WTC11 (cell line): ENCODE measurements around the gene MYOD1. TPM values are rescaled to one million over a fixed set of nuclear protein-coding genes. Genes with fewer than 3 reads are reported as not detected.

ENCODE experiments used
- ATAC-seq: fragments of 200-7000 bp; cut with Tn5 transposase; 2 replicates; pipeline ENCODE4 v1.10.0; 2021; ENCODE audit warnings: mild to moderate bottlenecking, moderate library complexity
- CTCF ChIA-PET: fragments of 300-600 bp; sonication (Branson Sonifier 250); formaldehyde crosslinking; loops from one replicate; lab custom pipeline; 2021; ENCODE audit warnings: antibody characterized with exemption; lab: Charles Lee
- POLR2A ChIA-PET: fragments of 350-600 bp; sonication (Branson Sonifier 250); formaldehyde crosslinking; loops from one replicate; lab custom pipeline; 2021; ENCODE audit warnings: antibody characterized with exemption; lab: Charles Lee
- DNase-seq: peaks from one replicate; pipeline ENCODE4 v3.0.0; 2021; ENCODE audit warnings: low spot score
- H3K27ac Mint-ChIP-seq: 2 replicates; pipeline ENCODE4 v1.8.0; 2021; ENCODE audit warnings: mixed read lengths
- H3K27me3 Mint-ChIP-seq: 2 replicates; pipeline ENCODE4 v1.8.0; 2021; ENCODE audit warnings: low read depth, mild to moderate bottlenecking, moderate library complexity, mixed read lengths
- H3K36me3 Mint-ChIP-seq: 2 replicates; pipeline ENCODE4 v1.8.0; 2021; ENCODE audit warnings: mixed read lengths
- H3K4me1 Mint-ChIP-seq: 2 replicates; pipeline ENCODE4 v1.8.0; 2022; ENCODE audit warnings: mixed read lengths
- H3K4me3 Mint-ChIP-seq: 2 replicates; pipeline ENCODE4 v1.8.0; 2021; ENCODE audit warnings: mild to moderate bottlenecking, moderate library complexity, mixed read lengths
- H3K9me3 Mint-ChIP-seq: 2 replicates; pipeline ENCODE4 v1.8.0; 2021; ENCODE audit warnings: mixed read lengths
- NFYB ChIP-seq: sonication (generic); formaldehyde crosslinking; conservative IDR thresholded peaks from 2 replicates; pipeline ENCODE4 v1.8.0; 2022; ENCODE audit warnings: low read depth, missing genetic modification reagents
- ZBTB21 ChIP-seq: sonication (generic); formaldehyde crosslinking; IDR thresholded peaks from 2 replicates; pipeline ENCODE4 v1.8.1; 2023; ENCODE audit warnings: mild to moderate bottlenecking, missing genetic modification reagents, borderline replicate concordance
- ZNF423 ChIP-seq: fragments of 250-450 bp; sonication (Bioruptor Pico); IDR thresholded peaks from 2 replicates; pipeline ENCODE4 v2.1.2; 2022; ENCODE audit warnings: mild to moderate bottlenecking, moderate library complexity
- total RNA-seq: library from RNA; stranded (reverse); gene quantifications from 3 replicates; pipeline ENCODE4 v1.2.3, GENCODE V29; 2021
- TF ChIP-seq, protein P1 (sequence below): sonication (generic); formaldehyde crosslinking; IDR thresholded peaks from 2 replicates; pipeline ENCODE4 v1.8.1; 2022; ENCODE audit warnings: missing genetic modification reagents, borderline replicate concordance
- TF ChIP-seq, protein P2 (sequence below): fragments of 250-450 bp; sonication (Bioruptor Pico); IDR thresholded peaks from 2 replicates; pipeline ENCODE4 v1.9.0; 2021; ENCODE audit warnings: mild to moderate bottlenecking, borderline replicate concordance
- TF ChIP-seq, protein P3 (sequence below): sonication (generic); formaldehyde crosslinking; IDR thresholded peaks from 2 replicates; pipeline ENCODE4 v1.8.0; 2023; ENCODE audit warnings: missing genetic modification reagents
- TF ChIP-seq, protein P4 (sequence below): fragments of 200-600 bp; IDR thresholded peaks from 2 replicates; pipeline ENCODE4 v1.8.0; 2022; ENCODE audit warnings: antibody characterized with exemption
- TF ChIP-seq, protein P5 (sequence below): sonication (generic); formaldehyde crosslinking; IDR thresholded peaks from 2 replicates; pipeline ENCODE4 v1.8.0; 2022; ENCODE audit warnings: mild to moderate bottlenecking, missing genetic modification reagents

Gene MYOD1
- total RNA-seq, 1 experiment from 2014 or later = not detected

DNA sequence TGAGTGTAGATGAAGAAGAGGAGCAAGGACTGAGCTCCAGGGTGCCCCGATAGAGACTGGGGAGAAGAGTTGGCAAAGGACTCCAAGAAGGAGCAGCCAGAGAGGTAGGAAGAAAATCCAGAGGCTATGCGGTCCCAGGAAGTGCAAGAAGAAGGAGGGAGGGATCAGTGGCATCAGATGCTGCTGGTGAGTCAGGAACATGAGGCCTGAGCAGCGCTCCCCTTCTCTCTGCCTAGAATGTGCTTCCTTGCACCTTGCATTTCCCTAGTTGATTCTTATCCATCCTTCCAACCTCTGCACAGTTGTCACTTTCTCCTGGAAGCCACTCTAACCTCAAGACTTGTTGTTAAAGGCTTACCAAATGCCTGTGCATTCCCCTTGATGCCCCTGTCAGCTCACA is 36.5 kb downstream of the MYOD1 start (continued):
- TF ChIP-seq, protein P1, sequence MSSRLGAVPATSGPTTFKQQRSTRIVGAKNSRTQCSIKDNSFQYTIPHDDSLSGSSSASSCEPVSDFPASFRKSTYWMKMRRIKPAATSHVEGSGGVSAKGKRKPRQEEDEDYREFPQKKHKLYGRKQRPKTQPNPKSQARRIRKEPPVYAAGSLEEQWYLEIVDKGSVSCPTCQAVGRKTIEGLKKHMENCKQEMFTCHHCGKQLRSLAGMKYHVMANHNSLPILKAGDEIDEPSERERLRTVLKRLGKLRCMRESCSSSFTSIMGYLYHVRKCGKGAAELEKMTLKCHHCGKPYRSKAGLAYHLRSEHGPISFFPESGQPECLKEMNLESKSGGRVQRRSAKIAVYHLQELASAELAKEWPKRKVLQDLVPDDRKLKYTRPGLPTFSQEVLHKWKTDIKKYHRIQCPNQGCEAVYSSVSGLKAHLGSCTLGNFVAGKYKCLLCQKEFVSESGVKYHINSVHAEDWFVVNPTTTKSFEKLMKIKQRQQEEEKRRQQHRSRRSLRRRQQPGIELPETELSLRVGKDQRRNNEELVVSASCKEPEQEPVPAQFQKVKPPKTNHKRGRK (CRISPR knock-in tag) = no peak
- TF ChIP-seq NFYB (no peak), ZBTB21 (CRISPR knock-in tag) (no peak)
- TF ChIP-seq, protein P2, sequence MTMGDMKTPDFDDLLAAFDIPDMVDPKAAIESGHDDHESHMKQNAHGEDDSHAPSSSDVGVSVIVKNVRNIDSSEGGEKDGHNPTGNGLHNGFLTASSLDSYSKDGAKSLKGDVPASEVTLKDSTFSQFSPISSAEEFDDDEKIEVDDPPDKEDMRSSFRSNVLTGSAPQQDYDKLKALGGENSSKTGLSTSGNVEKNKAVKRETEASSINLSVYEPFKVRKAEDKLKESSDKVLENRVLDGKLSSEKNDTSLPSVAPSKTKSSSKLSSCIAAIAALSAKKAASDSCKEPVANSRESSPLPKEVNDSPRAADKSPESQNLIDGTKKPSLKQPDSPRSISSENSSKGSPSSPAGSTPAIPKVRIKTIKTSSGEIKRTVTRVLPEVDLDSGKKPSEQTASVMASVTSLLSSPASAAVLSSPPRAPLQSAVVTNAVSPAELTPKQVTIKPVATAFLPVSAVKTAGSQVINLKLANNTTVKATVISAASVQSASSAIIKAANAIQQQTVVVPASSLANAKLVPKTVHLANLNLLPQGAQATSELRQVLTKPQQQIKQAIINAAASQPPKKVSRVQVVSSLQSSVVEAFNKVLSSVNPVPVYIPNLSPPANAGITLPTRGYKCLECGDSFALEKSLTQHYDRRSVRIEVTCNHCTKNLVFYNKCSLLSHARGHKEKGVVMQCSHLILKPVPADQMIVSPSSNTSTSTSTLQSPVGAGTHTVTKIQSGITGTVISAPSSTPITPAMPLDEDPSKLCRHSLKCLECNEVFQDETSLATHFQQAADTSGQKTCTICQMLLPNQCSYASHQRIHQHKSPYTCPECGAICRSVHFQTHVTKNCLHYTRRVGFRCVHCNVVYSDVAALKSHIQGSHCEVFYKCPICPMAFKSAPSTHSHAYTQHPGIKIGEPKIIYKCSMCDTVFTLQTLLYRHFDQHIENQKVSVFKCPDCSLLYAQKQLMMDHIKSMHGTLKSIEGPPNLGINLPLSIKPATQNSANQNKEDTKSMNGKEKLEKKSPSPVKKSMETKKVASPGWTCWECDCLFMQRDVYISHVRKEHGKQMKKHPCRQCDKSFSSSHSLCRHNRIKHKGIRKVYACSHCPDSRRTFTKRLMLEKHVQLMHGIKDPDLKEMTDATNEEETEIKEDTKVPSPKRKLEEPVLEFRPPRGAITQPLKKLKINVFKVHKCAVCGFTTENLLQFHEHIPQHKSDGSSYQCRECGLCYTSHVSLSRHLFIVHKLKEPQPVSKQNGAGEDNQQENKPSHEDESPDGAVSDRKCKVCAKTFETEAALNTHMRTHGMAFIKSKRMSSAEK (CRISPR knock-in tag) = no peak
- TF ChIP-seq, protein P3, sequence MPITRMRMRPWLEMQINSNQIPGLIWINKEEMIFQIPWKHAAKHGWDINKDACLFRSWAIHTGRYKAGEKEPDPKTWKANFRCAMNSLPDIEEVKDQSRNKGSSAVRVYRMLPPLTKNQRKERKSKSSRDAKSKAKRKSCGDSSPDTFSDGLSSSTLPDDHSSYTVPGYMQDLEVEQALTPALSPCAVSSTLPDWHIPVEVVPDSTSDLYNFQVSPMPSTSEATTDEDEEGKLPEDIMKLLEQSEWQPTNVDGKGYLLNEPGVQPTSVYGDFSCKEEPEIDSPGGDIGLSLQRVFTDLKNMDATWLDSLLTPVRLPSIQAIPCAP (CRISPR knock-in tag) = no peak
- TF ChIP-seq, all 79 proteins: peak for 0

DNA sequence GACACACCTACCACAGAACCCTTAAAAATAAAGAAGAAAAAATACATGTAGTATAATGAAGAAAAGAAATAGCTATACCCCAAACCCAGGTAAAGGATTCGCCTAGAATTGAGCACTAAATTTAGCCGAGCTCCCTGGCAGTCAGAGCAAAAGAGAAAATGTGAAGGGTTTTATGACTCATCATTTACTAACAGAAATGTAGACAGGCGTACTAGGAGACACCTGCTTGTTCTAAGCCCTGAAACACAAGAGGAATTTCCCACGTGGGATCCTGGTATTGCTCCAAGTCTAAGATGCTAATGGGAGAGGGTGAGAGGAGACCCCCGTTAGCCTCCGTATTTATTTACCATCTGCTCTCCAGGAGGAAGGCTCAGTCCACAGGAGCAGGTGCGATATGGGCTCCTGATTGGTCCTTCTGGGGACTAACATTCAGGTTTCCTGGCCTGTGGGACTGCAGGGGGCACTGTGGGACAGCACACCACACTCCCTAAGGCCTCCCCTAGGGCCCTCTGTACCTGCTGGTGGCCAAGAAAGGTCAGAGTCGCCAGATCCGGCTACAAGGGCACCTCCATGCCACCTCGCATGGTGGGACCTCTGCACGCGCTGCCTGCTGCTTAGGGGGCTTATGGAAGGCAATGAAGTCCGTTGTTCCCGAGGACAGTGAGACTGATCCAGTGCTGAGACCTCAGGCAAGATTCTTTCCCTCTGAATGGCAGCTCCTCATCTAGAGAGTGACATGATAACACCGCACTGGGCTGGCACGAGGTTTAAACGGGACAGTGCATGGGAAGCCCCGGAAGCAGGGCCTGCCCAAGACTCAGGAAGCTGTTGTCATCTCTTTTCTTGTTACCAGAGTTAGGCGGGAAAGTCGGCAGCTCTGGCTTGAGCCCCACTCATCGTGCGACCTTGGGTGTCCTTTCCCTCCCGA is 41.0 kb downstream of the MYOD1 start:
- no peak overlapping the region for H3K27ac Mint-ChIP-seq
- H3K36me3 Mint-ChIP-seq = no peaks in the 10 kb centered on the region
- no peak overlapping the region for H3K4me3 Mint-ChIP-seq
- no peaks in the 10 kb centered on the region for H3K9me3 Mint-ChIP-seq
- H3K27me3 Mint-ChIP-seq = no peaks in the 10 kb centered on the region; the same call in 1 of the 2 replicates
- TF ChIP-seq, protein P4, sequence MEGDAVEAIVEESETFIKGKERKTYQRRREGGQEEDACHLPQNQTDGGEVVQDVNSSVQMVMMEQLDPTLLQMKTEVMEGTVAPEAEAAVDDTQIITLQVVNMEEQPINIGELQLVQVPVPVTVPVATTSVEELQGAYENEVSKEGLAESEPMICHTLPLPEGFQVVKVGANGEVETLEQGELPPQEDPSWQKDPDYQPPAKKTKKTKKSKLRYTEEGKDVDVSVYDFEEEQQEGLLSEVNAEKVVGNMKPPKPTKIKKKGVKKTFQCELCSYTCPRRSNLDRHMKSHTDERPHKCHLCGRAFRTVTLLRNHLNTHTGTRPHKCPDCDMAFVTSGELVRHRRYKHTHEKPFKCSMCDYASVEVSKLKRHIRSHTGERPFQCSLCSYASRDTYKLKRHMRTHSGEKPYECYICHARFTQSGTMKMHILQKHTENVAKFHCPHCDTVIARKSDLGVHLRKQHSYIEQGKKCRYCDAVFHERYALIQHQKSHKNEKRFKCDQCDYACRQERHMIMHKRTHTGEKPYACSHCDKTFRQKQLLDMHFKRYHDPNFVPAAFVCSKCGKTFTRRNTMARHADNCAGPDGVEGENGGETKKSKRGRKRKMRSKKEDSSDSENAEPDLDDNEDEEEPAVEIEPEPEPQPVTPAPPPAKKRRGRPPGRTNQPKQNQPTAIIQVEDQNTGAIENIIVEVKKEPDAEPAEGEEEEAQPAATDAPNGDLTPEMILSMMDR = peak; percentile 28; the same call in 1 of the 2 replicates
- TF ChIP-seq, protein P5, sequence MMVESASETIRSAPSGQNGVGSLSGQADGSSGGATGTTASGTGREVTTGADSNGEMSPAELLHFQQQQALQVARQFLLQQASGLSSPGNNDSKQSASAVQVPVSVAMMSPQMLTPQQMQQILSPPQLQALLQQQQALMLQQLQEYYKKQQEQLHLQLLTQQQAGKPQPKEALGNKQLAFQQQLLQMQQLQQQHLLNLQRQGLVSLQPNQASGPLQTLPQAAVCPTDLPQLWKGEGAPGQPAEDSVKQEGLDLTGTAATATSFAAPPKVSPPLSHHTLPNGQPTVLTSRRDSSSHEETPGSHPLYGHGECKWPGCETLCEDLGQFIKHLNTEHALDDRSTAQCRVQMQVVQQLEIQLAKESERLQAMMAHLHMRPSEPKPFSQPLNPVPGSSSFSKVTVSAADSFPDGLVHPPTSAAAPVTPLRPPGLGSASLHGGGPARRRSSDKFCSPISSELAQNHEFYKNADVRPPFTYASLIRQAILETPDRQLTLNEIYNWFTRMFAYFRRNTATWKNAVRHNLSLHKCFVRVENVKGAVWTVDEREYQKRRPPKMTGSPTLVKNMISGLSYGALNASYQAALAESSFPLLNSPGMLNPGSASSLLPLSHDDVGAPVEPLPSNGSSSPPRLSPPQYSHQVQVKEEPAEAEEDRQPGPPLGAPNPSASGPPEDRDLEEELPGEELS (CRISPR knock-in tag) = no peak
- 0 out of 2 replicates have a peak, but pooled peaks have one; percentile 18 for TF ChIP-seq ZNF423 (CRISPR knock-in tag)
- TF ChIP-seq, all 79 proteins: peak for 2
- ChIA-PET POLR2A (no interaction called here), CTCF (interaction anchor here (0.6 to 3.1 kb wide), 21 partner anchors 9 to 220 kb away, joined by 3 to 38 read pairs (median 3); partner anchors contain the start of gene MYOD1)
- ATAC-seq = peak; percentile 98
- 0 out of 2 replicates have a peak, but pooled peaks cover 4% of the 10 kb centered on the region for H3K4me1 Mint-ChIP-seq
- DNase-seq = peak; percentile 87
